Measurements from ENCODE around the gene YLPM1.

Gene YLPM1

GRCh38 chr14:74793506-74794155 lies 30.5 kb downstream of the YLPM1 start:
- H3K27me3 ChIP-seq, result no peaks in the 10 kb centered on the region
- H3K4me1 ChIP-seq, result peaks cover 0 to 22% (median 10%) of the 10 kb centered on the region in 4 donors
- TF ChIP-seq CTCF (IDR thresholded peaks at IDR 0.05), result peak; percentile 39
- peak overlapping the region in 1 of 2 donors; percentile 4 for H3K4me3 ChIP-seq
- intact Hi-C loops (cut with DNase I; ENCODE audit: low total_unique reads), result loop anchor here (5.0 to 10.0 kb wide), 3 partner anchors 186 to 429 kb away; no protein-coding TSS in a partner anchor
- peaks cover 7 to 11% (median 10%) of the 10 kb centered on the region in 3 donors for H3K36me3 ChIP-seq
- no peaks in the 10 kb centered on the region for H3K9me3 ChIP-seq
- H3K27ac ChIP-seq, result peak overlapping the region in 1 of 2 donors; percentile 28
- no peak for DNase-seq

- no peak for TF ChIP-seq CTCF (IDR thresholded peaks at IDR 0.05)
- H3K27me3 ChIP-seq, result no peaks in the 10 kb centered on the region
- H3K9me3 ChIP-seq, result no peaks in the 10 kb centered on the region
- no peak for DNase-seq
- no peak overlapping the region for H3K27ac ChIP-seq
- H3K4me1 ChIP-seq, result peaks cover 0 to 22% (median 10%) of the 10 kb centered on the region in 4 donors
- no peak overlapping the region for H3K4me3 ChIP-seq
- H3K36me3 ChIP-seq, result peaks cover 7 to 21% (median 18%) of the 10 kb centered on the region in 3 donors
- intact Hi-C loops (cut with DNase I; ENCODE audit: low total_unique reads), result loop anchor here (5.0 to 10.0 kb wide), 3 partner anchors 188 to 430 kb away; no protein-coding TSS in a partner anchor
Observed at GRCh38 chr14:74794947-74795346, 31.8 kb downstream of the YLPM1 start.

GRCh38 chr14:74799765-74800164 lies 36.6 kb downstream of the YLPM1 start:
- Histone ChIP-seq H3K9me3 (no peaks in the 10 kb centered on the region), H3K36me3 (peaks cover 14 to 42% (median 25%) of the 10 kb centered on the region in 3 donors), H3K27me3 (no peaks in the 10 kb centered on the region), H3K27ac (no peak overlapping the region), H3K4me3 (no peak overlapping the region), H3K4me1 (no peaks in the 10 kb centered on the region)
- TF ChIP-seq CTCF (IDR thresholded peaks at IDR 0.05), result no peak
- intact Hi-C loops (cut with DNase I; ENCODE audit: low total_unique reads), result loop anchor here (5.0 to 10.0 kb wide), 3 partner anchors 187 to 435 kb away; partner anchors contain the start of gene LTBP2
- no peak for DNase-seq

- no peak for DNase-seq
- no peaks in the 10 kb centered on the region for H3K9me3 ChIP-seq
- no peak overlapping the region for H3K4me3 ChIP-seq
- no peak for TF ChIP-seq CTCF (IDR thresholded peaks at IDR 0.05)
- no peaks in the 10 kb centered on the region for H3K27me3 ChIP-seq
- H3K36me3 ChIP-seq, result peaks cover 14 to 50% (median 30%) of the 10 kb centered on the region in 3 donors
- H3K4me1 ChIP-seq, result no peaks in the 10 kb centered on the region
- H3K27ac ChIP-seq, result no peak overlapping the region
- intact Hi-C loops (cut with DNase I; ENCODE audit: low total_unique reads), result loop anchor here (5.0 kb wide), 1 partner anchor 188 kb away; the partner anchor contains the start of gene LTBP2
Observed at GRCh38 chr14:74800780-74801179, 37.7 kb downstream of the YLPM1 start.

GRCh38 chr14:74801396-74801795 lies 38.3 kb downstream of the YLPM1 start:
- H3K27ac ChIP-seq, result no peak overlapping the region
- H3K4me3 ChIP-seq, result no peak overlapping the region
- no peaks in the 10 kb centered on the region for H3K27me3 ChIP-seq
- no peaks in the 10 kb centered on the region for H3K4me1 ChIP-seq
- intact Hi-C loops (cut with DNase I; ENCODE audit: low total_unique reads), result loop anchor here (5.0 kb wide), 1 partner anchor 189 kb away; the partner anchor contains the start of gene LTBP2
- H3K9me3 ChIP-seq, result no peaks in the 10 kb centered on the region
- H3K36me3 ChIP-seq, result peaks cover 9 to 50% (median 30%) of the 10 kb centered on the region in 3 donors
- no peak for DNase-seq
- no peak for TF ChIP-seq CTCF (IDR thresholded peaks at IDR 0.05)
